22Rv1 (cell line): ENCODE measurements around the gene GUK1.

Experiments
- ZFX ChIP-seq: fragments of 450-650 bp; IDR thresholded peaks from 2 replicates; pipeline ENCODE4 v1.6.1; 2017; ENCODE audit warnings: antibody characterized with exemption, borderline replicate concordance
- TF ChIP-seq, protein P1 (sequence below): fragments of 450-650 bp; IDR thresholded peaks from 2 replicates; pipeline ENCODE4 v1.5.1; 2017; ENCODE audit warnings: mild to moderate bottlenecking

DNA sequence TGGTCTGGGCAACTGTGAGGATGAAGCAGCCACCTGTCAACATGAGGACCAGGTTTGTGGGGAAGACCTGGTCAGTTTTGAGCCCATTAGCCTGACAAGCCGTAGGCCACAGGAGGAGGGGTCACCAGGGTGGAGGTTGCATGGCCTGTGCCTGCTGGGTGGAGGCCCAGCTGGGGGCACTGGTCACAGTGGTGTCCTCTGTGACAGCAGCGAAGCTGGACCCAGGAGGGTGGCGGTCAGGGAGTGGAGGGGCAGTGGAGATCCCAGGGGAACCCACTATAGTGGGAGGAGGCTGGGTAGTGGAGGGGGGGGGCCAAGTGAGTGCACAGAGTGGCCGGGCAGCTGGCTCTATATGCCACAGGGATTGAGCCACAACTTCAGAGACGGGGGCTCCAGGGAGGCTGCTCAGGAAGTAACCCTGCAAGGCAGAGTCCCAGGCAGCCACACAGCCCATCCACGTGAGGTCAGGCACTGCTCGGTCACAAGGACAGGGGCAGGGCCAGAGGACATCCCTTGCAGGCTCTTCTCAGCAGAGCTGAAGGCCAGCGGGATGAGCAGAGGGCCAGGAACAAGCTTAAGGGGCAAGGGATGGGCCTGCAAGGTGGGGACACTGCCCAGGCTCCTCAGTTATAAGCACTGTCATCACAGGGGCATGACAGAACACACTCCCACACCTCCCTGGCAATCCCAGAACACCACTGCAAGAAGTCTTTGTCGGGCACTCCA, 34.6 kb upstream of the GUK1 start:
- TF ChIP-seq, protein P1, sequence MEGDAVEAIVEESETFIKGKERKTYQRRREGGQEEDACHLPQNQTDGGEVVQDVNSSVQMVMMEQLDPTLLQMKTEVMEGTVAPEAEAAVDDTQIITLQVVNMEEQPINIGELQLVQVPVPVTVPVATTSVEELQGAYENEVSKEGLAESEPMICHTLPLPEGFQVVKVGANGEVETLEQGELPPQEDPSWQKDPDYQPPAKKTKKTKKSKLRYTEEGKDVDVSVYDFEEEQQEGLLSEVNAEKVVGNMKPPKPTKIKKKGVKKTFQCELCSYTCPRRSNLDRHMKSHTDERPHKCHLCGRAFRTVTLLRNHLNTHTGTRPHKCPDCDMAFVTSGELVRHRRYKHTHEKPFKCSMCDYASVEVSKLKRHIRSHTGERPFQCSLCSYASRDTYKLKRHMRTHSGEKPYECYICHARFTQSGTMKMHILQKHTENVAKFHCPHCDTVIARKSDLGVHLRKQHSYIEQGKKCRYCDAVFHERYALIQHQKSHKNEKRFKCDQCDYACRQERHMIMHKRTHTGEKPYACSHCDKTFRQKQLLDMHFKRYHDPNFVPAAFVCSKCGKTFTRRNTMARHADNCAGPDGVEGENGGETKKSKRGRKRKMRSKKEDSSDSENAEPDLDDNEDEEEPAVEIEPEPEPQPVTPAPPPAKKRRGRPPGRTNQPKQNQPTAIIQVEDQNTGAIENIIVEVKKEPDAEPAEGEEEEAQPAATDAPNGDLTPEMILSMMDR = no peak
- no peak for TF ChIP-seq ZFX
